GM23338 (cell line): Measurements from ENCODE around the gene GCN1. TPM values are rescaled to one million over a fixed set of nuclear protein-coding genes. Genes with fewer than 3 reads are reported as not detected.

Source experiments
- ATAC-seq: fragments of 200-7000 bp; cut with Tn5 transposase; 3 replicates; pipeline ENCODE4 v1.9.1; 2020
- DNase-seq: peaks from one replicate; pipeline ENCODE4 v3.0.0-alpha.2; 2015; ENCODE audit warnings: low spot score
- H2AFZ ChIP-seq: fragments of 200-600 bp; sonication (generic); 2 replicates; pipeline ENCODE4 v1.8.0; 2016; ENCODE audit warnings: antibody characterized with exemption, mild to moderate bottlenecking, moderate library complexity
- H3F3A ChIP-seq: fragments of 200-600 bp; sonication (generic); replicated peaks from 2 replicates; pipeline ENCODE4 v1.8.0; 2017; ENCODE audit warnings: antibody characterized with exemption, mixed run types, low read depth
- H3K27ac ChIP-seq: fragments of 200-600 bp; sonication (generic); 2 replicates; pipeline ENCODE4 v1.6.1; 2016; ENCODE audit warnings: low read depth
- H3K27me3 ChIP-seq: fragments of 200-600 bp; sonication (generic); 2 replicates; pipeline ENCODE4 v1.8.0; 2016; ENCODE audit warnings: mild to moderate bottlenecking, mixed run types, moderate library complexity; ENCODE audit not compliant: insufficient read depth
- H3K36me3 ChIP-seq: fragments of 200-600 bp; sonication (generic); 2 replicates; pipeline ENCODE4 v1.8.0; 2016; ENCODE audit warnings: mild to moderate bottlenecking; ENCODE audit not compliant: insufficient read depth
- H3K4me1 ChIP-seq: fragments of 200-600 bp; sonication (generic); 2 replicates; pipeline ENCODE4 v1.8.0; 2016; ENCODE audit warnings: mild to moderate bottlenecking, moderate library complexity; ENCODE audit not compliant: insufficient read depth
- H3K4me2 ChIP-seq: fragments of 200-600 bp; sonication (generic); 2 replicates; pipeline ENCODE4 v1.7.1; 2017; ENCODE audit warnings: mixed run types
- H3K4me3 ChIP-seq: fragments of 200-600 bp; sonication (generic); 2 replicates; pipeline ENCODE4 v1.6.1; 2016; ENCODE audit warnings: mixed run types
- H3K79me2 ChIP-seq: fragments of 200-600 bp; sonication (generic); replicated peaks from 2 replicates; pipeline ENCODE4 v1.8.0; 2017; ENCODE audit warnings: mild to moderate bottlenecking; ENCODE audit not compliant: insufficient read depth
- H3K9me2 ChIP-seq: fragments of 200-600 bp; sonication (generic); 2 replicates; pipeline ENCODE4 v1.8.0; 2017; ENCODE audit not compliant: insufficient read depth
- H4K20me1 ChIP-seq: fragments of 200-600 bp; sonication (generic); replicated peaks from 2 replicates; pipeline ENCODE4 v1.8.0; 2017; ENCODE audit warnings: mild to moderate bottlenecking; ENCODE audit not compliant: insufficient read depth
- H3K27ac Mint-ChIP-seq: 2 replicates; pipeline ENCODE4 v1.8.0; 2020; ENCODE audit warnings: inconsistent platforms, mild to moderate bottlenecking, moderate library complexity, mixed read lengths
- H3K27me3 Mint-ChIP-seq: 3 replicates; pipeline ENCODE4 v1.8.0; 2022; ENCODE audit warnings: low read depth, mild to moderate bottlenecking, moderate library complexity, mixed read lengths, inconsistent platforms; ENCODE audit not compliant: insufficient read depth, poor library complexity
- H3K36me3 Mint-ChIP-seq: 3 replicates; pipeline ENCODE4 v1.8.0; 2021; ENCODE audit warnings: low read depth, mild to moderate bottlenecking, inconsistent platforms, moderate library complexity, mixed read lengths
- H3K4me1 Mint-ChIP-seq: 3 replicates; pipeline ENCODE4 v1.8.0; 2020; ENCODE audit warnings: mild to moderate bottlenecking, inconsistent platforms, mixed read lengths
- H3K4me3 Mint-ChIP-seq: 3 replicates; pipeline ENCODE4 v1.8.0; 2021; ENCODE audit warnings: moderate library complexity, mild to moderate bottlenecking, inconsistent platforms, mixed read lengths
- H3K9me3 Mint-ChIP-seq: 3 replicates; pipeline ENCODE4 v1.8.0; 2020; ENCODE audit warnings: moderate library complexity, mild to moderate bottlenecking, inconsistent platforms, mixed read lengths
- CREB1 ChIP-seq: fragments of 250-450 bp; sonication (Bioruptor Pico); IDR thresholded peaks from 2 replicates; pipeline ENCODE4 v1.5.0; 2020; ENCODE audit warnings: low read depth, mild to moderate bottlenecking, moderate library complexity
- EZH2 ChIP-seq: fragments of 200-600 bp; sonication (generic); IDR thresholded peaks from one replicate; pipeline ENCODE4 v1.8.0; 2017; ENCODE audit warnings: antibody characterized with exemption, mild to moderate bottlenecking, low read depth; ENCODE audit not compliant: unreplicated experiment
- EZH2phosphoT487 ChIP-seq: fragments of 200-600 bp; sonication (generic); IDR thresholded peaks from one replicate; pipeline ENCODE4 v1.8.1; 2018; ENCODE audit warnings: antibody characterized with exemption; ENCODE audit not compliant: unreplicated experiment
- JUNB ChIP-seq: IDR thresholded peaks from one replicate; pipeline ENCODE4 v1.6.1; 2016; ENCODE audit warnings: antibody characterized with exemption; ENCODE audit not compliant: unreplicated experiment
- NANOG ChIP-seq: IDR thresholded peaks from 2 replicates; pipeline ENCODE4 v1.6.1; 2016; ENCODE audit warnings: antibody characterized with exemption, borderline replicate concordance
- POLR2AphosphoS5 ChIP-seq: IDR thresholded peaks from 2 replicates; pipeline ENCODE4 v1.6.1; 2016; ENCODE audit warnings: antibody characterized with exemption, low read depth
- STAT1 ChIP-seq: IDR thresholded peaks from one replicate; pipeline ENCODE4 v1.6.1; 2016; ENCODE audit warnings: antibody characterized with exemption; ENCODE audit not compliant: unreplicated experiment
- ZNF114 ChIP-seq: fragments of 250-450 bp; sonication (Bioruptor Pico); IDR thresholded peaks from 2 replicates; pipeline ENCODE4 v1.5.0; 2020; ENCODE audit warnings: mild to moderate bottlenecking, moderate library complexity
- ZNF331 ChIP-seq: fragments of 250-450 bp; sonication (Bioruptor Pico); IDR thresholded peaks from 2 replicates; pipeline ENCODE4 v1.5.0; 2020; ENCODE audit warnings: low read depth, mild to moderate bottlenecking, moderate library complexity
- polyA plus RNA-seq: library from polyadenylated mRNA; unstranded; fragments of >200 nt; fragmentation: Nextera tagmentation; extraction: Ambion mirVana; gene quantifications from 2 replicates; pipeline ENCODE4 v1.2.1, GENCODE V29; 2016
- total RNA-seq: library from RNA; depleted of rRNA; stranded (reverse); fragments of >200 nt; shearing (Covaris generic); gene quantifications from 2 replicates; pipeline ENCODE4 v1.2.3, GENCODE V29; 2014
- TF ChIP-seq, protein P1 (sequence below): fragments of 250-450 bp; sonication (Bioruptor Pico); IDR thresholded peaks from 2 replicates; pipeline ENCODE4 v1.5.0; 2020; ENCODE audit warnings: mild to moderate bottlenecking, moderate library complexity
- TF ChIP-seq, protein P2 (sequence below), 2 experiments: fragments of 200-600 bp in 1 of 2; sonication (generic) in 1 of 2; conservative IDR thresholded peaks; 2 replicates each; pipeline versions ENCODE4 v1.5.1 to v1.6.1; 2016 to 2017; ENCODE audit warnings: antibody characterized with exemption in 2 of 2, low read depth in 2 of 2, mild to moderate bottlenecking in 2 of 2, moderate library complexity in 1 of 2
- TF ChIP-seq, protein P3 (sequence below): IDR thresholded peaks from 2 replicates; pipeline ENCODE4 v1.6.1; 2016; ENCODE audit warnings: antibody characterized with exemption
- TF ChIP-seq, protein P4 (sequence below): IDR thresholded peaks from one replicate; pipeline ENCODE4 v1.6.1; 2018; ENCODE audit warnings: antibody characterized with exemption; ENCODE audit not compliant: unreplicated experiment

The GCN1 gene
- total and polyA plus RNA-seq, 2 experiments from 2014 or later: 18.0 to 177 TPM

DNA sequence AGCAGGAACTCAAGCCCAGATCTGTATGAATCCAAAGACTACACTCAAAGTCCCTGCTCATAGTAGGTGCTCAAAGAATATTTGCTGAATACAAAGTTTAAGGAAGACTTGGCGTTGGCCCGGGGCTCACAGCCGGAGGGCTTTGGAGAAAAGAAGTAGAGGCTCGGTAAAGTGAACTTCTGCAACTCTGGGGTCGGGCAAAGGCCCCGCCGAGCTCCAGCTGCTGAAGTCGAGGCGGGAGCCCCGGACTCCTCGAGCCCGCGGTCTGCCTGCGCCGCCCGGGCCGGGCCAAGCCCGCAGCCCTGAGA, 335 bp downstream of the GCN1 start:
- Histone ChIP-seq H3K27ac (peak overlapping the region; percentile 96), H3F3A (peaks cover 46% of the 10 kb centered on the region), H3K4me2 (peak overlapping the region; percentile 98), H3K4me3 (peak overlapping the region; percentile 98), H3K9me2 (no peaks in the 10 kb centered on the region), H3K4me1 (peaks cover 19% of the 10 kb centered on the region), H3K79me2 (peaks cover 75% of the 10 kb centered on the region), H2AFZ (0 out of 2 replicates have a peak overlapping the region, but pooled peaks have one; percentile 43), H3K27me3 (no peaks in the 10 kb centered on the region), H3K36me3 (peaks cover 43% of the 10 kb centered on the region), H4K20me1 (peaks cover 30% of the 10 kb centered on the region)
- TF ChIP-seq ZNF331 (CRISPR knock-in tag): no peak
- TF ChIP-seq, protein P1, sequence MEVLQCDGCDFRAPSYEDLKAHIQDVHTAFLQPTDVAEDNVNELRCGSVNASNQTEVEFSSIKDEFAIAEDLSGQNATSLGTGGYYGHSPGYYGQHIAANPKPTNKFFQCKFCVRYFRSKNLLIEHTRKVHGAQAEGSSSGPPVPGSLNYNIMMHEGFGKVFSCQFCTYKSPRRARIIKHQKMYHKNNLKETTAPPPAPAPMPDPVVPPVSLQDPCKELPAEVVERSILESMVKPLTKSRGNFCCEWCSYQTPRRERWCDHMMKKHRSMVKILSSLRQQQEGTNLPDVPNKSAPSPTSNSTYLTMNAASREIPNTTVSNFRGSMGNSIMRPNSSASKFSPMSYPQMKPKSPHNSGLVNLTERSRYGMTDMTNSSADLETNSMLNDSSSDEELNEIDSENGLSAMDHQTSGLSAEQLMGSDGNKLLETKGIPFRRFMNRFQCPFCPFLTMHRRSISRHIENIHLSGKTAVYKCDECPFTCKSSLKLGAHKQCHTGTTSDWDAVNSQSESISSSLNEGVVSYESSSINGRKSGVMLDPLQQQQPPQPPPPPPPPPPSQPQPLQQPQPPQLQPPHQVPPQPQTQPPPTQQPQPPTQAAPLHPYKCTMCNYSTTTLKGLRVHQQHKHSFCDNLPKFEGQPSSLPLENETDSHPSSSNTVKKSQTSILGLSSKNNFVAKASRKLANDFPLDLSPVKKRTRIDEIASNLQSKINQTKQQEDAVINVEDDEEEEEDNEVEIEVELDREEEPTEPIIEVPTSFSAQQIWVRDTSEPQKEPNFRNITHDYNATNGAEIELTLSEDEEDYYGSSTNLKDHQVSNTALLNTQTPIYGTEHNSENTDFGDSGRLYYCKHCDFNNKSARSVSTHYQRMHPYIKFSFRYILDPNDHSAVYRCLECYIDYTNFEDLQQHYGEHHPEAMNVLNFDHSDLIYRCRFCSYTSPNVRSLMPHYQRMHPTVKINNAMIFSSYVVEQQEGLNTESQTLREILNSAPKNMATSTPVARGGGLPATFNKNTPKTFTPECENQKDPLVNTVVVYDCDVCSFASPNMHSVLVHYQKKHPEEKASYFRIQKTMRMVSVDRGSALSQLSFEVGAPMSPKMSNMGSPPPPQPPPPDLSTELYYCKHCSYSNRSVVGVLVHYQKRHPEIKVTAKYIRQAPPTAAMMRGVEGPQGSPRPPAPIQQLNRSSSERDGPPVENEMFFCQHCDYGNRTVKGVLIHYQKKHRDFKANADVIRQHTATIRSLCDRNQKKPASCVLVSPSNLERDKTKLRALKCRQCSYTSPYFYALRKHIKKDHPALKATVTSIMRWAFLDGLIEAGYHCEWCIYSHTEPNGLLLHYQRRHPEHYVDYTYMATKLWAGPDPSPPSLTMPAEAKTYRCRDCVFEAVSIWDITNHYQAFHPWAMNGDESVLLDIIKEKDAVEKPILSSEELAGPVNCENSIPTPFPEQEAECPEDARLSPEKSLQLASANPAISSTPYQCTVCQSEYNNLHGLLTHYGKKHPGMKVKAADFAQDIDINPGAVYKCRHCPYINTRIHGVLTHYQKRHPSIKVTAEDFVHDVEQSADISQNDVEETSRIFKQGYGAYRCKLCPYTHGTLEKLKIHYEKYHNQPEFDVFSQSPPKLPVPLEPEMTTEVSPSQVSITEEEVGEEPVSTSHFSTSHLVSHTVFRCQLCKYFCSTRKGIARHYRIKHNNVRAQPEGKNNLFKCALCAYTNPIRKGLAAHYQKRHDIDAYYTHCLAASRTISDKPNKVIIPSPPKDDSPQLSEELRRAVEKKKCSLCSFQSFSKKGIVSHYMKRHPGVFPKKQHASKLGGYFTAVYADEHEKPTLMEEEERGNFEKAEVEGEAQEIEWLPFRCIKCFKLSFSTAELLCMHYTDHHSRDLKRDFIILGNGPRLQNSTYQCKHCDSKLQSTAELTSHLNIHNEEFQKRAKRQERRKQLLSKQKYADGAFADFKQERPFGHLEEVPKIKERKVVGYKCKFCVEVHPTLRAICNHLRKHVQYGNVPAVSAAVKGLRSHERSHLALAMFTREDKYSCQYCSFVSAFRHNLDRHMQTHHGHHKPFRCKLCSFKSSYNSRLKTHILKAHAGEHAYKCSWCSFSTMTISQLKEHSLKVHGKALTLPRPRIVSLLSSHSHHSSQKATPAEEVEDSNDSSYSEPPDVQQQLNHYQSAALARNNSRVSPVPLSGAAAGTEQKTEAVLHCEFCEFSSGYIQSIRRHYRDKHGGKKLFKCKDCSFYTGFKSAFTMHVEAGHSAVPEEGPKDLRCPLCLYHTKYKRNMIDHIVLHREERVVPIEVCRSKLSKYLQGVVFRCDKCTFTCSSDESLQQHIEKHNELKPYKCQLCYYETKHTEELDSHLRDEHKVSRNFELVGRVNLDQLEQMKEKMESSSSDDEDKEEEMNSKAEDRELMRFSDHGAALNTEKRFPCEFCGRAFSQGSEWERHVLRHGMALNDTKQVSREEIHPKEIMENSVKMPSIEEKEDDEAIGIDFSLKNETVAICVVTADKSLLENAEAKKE (CRISPR knock-in tag): no peak
- TF ChIP-seq EZH2: no peak
- TF ChIP-seq, protein P2, sequence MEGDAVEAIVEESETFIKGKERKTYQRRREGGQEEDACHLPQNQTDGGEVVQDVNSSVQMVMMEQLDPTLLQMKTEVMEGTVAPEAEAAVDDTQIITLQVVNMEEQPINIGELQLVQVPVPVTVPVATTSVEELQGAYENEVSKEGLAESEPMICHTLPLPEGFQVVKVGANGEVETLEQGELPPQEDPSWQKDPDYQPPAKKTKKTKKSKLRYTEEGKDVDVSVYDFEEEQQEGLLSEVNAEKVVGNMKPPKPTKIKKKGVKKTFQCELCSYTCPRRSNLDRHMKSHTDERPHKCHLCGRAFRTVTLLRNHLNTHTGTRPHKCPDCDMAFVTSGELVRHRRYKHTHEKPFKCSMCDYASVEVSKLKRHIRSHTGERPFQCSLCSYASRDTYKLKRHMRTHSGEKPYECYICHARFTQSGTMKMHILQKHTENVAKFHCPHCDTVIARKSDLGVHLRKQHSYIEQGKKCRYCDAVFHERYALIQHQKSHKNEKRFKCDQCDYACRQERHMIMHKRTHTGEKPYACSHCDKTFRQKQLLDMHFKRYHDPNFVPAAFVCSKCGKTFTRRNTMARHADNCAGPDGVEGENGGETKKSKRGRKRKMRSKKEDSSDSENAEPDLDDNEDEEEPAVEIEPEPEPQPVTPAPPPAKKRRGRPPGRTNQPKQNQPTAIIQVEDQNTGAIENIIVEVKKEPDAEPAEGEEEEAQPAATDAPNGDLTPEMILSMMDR (conservative IDR thresholded peaks at IDR 0.05; ENCODE audit: low read depth in 2 of 2): no peak
- TF ChIP-seq ZNF114 (CRISPR knock-in tag): no peak
- TF ChIP-seq, protein P3, sequence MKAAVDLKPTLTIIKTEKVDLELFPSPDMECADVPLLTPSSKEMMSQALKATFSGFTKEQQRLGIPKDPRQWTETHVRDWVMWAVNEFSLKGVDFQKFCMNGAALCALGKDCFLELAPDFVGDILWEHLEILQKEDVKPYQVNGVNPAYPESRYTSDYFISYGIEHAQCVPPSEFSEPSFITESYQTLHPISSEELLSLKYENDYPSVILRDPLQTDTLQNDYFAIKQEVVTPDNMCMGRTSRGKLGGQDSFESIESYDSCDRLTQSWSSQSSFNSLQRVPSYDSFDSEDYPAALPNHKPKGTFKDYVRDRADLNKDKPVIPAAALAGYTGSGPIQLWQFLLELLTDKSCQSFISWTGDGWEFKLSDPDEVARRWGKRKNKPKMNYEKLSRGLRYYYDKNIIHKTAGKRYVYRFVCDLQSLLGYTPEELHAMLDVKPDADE: no peak
- no peak for TF ChIP-seq NANOG
- no peak for TF ChIP-seq CREB1 (CRISPR knock-in tag)
- no peak for TF ChIP-seq EZH2phosphoT487
- TF ChIP-seq JUNB: no peak
- no peak for TF ChIP-seq POLR2AphosphoS5
- TF ChIP-seq, protein P4, sequence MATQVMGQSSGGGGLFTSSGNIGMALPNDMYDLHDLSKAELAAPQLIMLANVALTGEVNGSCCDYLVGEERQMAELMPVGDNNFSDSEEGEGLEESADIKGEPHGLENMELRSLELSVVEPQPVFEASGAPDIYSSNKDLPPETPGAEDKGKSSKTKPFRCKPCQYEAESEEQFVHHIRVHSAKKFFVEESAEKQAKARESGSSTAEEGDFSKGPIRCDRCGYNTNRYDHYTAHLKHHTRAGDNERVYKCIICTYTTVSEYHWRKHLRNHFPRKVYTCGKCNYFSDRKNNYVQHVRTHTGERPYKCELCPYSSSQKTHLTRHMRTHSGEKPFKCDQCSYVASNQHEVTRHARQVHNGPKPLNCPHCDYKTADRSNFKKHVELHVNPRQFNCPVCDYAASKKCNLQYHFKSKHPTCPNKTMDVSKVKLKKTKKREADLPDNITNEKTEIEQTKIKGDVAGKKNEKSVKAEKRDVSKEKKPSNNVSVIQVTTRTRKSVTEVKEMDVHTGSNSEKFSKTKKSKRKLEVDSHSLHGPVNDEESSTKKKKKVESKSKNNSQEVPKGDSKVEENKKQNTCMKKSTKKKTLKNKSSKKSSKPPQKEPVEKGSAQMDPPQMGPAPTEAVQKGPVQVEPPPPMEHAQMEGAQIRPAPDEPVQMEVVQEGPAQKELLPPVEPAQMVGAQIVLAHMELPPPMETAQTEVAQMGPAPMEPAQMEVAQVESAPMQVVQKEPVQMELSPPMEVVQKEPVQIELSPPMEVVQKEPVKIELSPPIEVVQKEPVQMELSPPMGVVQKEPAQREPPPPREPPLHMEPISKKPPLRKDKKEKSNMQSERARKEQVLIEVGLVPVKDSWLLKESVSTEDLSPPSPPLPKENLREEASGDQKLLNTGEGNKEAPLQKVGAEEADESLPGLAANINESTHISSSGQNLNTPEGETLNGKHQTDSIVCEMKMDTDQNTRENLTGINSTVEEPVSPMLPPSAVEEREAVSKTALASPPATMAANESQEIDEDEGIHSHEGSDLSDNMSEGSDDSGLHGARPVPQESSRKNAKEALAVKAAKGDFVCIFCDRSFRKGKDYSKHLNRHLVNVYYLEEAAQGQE: no peak
- no peak for TF ChIP-seq STAT1
- DNase-seq (no peak), ATAC-seq (no peak; the same call in 2 of the 3 replicates)
- Mint-ChIP-seq H3K27ac (peak overlapping the region; percentile 92), H3K4me1 (peaks cover 24% of the 10 kb centered on the region), H3K27me3 (peaks cover 24% of the 10 kb centered on the region), H3K36me3 (peaks cover 68% of the 10 kb centered on the region), H3K4me3 (peak overlapping the region; percentile 94), H3K9me3 (no peaks in the 10 kb centered on the region)
